ENCODE measurements around the gene TWSG1.
"Not testable (repeated sequence)": the region's sequence is repeated elsewhere in the genome, so short reads cannot be mapped to it uniquely, and the experiment has no call there.

TWSG1 gene

DNA sequence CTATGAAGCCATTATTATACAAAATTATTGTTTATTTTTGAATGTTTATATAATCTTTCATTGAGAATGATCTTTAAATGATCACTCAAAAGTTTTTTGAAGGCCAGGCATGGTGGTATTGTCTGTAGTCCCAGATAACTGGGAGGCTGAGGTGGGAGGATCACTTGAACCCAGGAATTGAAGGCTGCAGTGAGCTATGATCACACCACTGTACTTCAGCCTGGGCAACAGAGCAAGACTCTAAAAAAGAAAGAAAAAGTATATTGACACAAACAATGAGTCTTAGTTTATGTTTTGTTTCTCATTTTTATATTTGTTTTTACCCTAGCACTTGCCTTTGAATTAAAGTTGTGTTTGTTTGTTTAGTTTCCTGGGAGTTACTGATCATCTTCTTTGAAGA lies 2.3 kb downstream of the TWSG1 start:
- DNase-seq, result no peak

DNA sequence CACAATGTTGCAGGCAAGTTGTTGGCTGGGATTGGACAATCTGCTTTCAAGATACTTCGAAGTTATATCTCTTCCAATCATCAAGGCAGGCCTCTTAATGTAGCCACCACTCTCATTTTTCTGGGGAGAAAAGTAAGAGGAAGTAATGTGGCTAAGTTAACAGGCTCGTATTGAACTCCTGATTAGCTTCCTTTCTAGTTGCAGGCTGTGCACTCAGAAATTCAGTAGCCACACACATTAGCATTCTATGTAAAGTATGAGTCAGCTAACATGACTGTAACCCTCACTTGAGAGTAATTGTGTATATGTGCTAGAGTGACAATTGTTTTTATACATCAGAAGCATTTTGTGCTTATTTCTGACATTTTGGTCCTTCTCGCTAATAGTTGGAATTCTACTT lies 3.3 kb downstream of the TWSG1 start:
- DNase-seq, result no peak

DNA sequence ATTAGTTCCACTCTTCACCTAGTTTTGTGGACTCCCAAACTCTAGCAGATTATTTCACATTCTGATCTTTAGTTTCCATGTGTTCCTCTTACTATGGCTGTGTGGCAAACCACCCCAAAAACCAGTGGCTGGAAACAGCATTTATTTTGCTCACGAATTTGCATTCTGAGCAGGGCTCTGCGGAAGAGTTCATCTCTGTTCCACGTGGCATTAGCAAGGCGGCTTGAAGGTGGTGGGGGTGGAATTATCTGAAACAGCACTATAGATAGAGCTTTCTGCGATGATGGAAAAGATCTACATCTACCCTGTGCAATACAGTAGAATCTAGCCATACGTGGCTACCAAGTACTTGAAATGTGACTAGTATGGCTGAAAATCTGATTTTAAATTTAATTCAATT lies 5.9 kb downstream of the TWSG1 start:
- no peak for DNase-seq

DNA sequence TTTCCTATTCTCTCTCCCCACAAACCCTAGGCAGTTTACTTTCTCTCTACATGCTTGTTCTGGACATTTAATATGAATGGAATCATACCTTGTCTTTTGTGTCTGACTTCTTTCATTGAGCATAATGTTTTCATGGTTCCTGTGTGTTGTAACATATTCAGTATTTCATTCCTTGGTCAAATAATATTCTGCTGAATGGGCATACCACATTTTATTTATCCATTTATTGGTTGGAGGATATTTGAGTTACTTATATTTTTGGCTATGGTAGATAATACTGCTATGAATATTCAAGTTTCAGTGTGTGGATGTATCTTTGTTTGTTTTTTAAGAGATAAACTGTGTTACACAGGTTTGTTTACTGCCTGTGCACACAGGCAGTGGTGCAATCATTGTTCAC lies 9.0 kb downstream of the TWSG1 start:
- DNase-seq, result no peak

DNA sequence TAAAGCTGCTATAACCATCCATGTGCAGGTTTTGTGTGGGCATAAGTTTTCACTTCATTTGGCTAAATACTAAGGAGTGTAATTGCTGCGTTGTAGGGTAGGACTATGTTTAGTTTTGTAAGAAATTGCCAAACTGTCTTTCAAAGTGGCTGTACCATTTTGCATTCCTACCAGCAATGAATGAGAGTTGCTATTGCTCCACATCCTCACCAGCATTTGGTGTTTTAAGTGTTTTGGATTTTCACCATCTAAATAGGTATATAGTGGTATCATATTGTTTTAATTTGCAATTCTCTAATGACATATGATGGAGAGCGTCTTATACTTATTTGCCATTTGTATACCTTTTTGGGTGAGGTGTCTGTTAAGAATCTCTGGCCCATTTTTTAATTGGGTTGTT lies 12.2 kb downstream of the TWSG1 start:
- no peak for DNase-seq

DNA sequence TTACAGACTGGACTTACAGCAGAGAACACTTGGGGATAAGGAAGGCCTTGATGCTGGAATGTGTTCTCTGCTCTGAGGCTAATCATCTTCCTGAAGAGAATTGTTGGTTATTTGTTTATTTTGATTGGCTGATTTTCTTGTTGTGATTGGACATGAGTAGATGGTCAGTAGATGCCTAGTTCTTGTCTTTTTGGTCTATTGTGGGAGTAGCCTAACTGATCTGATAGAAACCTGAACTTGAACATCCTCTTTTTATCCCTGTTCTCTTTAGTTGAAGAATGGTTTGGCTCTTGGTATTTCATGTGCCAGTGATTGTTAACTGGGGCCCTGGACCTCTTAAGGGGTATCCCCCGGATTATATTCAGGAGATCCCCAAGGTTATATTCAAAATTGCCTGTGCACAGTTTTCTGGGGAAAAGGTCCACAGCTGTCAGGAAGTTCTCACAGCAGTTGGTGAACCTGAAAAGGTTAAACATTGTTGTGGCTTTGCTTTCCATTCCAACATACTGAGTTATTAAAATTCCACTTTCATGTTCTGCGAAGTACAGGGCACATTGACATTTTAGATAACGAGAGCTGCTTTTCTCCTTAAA lies 13.6 kb downstream of the TWSG1 start:
- DNase-seq, result no peak

DNA sequence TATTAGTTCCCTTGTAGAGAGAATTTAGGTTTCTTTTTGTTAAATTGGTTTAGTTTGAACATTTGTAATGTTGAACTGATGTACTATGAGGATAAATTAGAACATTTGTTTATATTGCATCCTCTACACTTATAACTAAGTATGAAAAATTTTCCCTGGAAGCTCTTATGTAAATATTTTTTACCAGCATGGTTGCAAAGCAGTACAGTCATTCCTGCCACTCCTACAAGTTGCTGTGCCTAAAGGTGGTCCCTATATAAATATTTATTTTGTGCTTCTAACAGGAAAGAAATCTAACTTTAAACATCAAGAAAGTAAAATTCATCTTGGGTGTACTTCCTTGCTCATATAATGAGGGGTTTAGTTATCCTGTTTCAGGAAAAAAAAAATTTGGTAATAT lies 14.2 kb downstream of the TWSG1 start:
- no peak for DNase-seq

DNA sequence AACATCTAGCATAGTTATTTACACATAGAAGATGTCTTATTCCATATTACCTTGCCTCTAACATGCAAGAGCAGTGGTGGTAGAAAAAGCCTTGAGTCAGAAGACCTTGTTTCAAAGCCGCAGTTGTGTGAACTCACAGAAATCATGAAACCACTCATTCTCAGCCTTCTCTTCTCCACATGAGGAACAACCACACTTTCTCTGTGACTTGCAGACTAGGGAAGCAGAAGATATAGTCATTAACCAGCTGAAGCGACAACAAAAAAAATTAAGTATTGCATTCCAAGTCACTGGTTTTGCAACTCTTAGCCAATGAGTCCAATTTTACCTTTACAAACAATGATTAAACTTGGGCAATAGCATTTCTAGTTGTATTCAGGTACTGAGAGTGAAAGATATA lies 19.0 kb downstream of the TWSG1 start:
- DNase-seq, result no peak

DNA sequence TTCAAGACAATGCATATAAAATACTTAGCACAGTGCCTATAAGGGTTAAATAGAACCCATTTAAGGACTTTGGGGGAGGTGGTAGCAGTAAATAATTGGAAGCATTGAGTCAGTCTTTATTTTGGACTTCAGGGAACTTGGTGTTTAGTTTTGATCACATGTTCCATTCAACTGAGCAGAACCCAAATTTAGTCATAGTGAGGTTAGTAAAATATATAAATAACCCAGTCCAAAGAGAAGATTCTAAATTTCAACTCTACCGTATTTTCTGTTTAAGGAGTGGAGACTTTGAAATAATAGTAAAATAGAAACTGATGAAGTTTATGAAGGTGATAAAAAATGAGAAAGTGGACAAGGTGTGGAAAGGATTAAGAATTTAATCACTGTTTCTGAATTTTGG lies 19.7 kb downstream of the TWSG1 start:
- DNase-seq, result no peak

DNA sequence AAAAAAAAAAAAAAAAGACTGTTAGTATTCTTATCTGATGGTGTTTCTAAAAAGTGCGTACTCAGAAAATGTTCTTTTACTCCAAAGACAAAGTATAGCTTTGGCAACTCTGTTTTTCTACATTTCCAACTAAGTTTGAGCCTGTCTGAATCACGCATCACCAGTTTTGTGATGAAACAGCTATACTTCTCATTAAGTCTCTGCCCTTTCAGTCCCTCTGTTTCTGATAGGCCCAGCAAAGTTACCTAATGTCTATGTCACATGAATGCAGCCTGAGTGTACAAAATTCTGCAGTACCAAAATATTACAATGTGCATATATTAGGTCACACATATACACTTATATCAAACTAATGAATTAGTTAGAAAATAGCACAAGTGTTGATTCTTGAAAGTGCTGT lies 22.4 kb downstream of the TWSG1 start:
- DNase-seq, result no peak

DNA sequence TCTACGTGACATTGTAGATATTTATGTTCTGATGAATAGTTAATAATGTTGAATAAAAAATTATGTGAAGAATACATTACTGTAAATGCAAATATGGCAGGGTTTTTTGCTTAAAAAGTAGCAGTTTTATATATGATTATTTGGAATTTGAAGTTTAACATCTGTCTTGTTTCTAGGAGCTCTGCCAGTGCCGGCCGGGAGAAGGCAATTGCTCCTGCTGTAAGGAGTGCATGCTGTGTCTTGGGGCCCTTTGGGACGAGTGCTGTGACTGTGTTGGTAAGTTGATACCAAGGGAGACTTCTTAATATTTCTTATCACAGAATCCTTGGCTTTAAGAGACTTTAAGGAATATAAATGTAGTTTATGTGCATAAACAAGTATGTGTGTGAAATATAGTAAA lies 25.2 kb downstream of the TWSG1 start:
- DNase-seq, result no peak

DNA sequence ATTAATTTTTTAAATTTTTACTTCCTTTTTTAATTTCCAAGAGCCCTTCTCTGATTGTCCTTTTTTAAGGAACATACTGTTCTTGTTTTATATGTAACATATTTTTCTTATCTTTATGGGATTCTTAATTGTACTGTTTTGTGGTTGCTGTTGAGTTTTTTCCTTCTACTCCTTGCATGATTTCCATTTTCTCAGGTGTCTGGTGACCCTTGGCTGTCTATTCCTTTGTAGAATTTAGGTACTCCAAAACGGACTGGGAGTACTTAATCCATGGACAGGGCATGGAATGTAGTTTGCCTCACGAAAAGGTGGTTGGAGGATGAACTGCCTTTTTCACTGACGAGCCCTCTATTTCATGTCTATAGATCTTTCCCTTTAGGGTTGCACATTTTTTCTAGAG lies 26.6 kb downstream of the TWSG1 start:
- no peak for DNase-seq

DNA sequence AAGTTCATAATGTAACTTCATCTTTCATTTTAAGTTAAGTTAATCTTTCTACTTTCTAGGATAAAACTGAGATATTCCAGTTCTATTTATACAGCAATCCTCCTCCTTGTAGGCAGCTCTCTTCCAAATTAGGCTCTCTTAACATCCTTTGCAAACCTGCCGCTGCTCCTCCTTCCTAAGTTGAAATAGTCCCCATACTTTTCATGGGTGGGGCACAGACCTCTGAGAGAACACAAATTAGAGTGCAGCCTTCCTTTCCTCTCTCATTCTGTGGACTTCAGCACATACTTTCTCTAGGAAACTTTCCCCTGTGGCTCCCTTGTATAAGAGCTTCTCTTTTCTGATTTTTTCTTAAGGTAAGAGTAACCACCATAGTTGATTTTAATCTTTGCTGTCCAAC lies 28.3 kb downstream of the TWSG1 start:
- DNase-seq, result no peak

DNA sequence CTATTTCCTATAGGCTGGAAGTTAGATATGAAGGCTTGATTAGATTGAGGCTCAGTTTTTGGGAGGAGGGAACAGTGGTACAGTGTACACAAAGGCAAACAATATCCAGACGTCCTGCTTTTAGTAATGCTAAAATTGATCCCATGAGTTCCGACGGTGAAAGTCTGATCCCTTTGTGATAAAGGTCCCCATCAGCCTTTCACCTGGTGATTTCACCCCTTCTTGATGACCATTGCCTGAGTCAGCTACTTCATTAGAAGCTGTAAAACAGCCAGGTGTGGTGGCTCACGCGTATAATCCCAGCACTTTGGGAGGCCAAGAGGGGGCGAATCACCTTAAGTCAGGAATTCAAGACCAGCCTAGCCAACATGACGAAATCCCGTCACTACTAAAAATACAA lies 29.7 kb downstream of the TWSG1 start:
- no peak for DNase-seq

DNA sequence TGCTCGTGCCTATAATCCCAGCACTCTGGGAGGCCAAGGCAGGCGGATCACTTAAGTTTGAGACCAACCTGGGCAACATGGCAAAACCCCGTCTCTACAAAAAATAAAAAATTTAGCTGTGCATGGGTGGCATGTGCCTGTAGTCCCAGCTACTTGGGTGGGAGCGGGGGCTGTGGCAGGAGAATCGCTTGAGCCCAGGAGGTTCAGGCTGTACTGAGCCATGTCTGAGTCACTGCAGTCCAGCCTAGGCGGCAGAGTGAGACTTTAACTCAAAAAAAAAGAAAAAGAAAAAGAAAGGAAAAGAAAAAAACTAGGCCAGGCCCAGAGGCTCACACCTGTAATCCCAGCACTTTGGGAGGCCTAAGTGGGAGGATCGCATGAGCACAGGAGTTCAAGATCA lies 30.8 kb downstream of the TWSG1 start:
- no peak for DNase-seq

DNA sequence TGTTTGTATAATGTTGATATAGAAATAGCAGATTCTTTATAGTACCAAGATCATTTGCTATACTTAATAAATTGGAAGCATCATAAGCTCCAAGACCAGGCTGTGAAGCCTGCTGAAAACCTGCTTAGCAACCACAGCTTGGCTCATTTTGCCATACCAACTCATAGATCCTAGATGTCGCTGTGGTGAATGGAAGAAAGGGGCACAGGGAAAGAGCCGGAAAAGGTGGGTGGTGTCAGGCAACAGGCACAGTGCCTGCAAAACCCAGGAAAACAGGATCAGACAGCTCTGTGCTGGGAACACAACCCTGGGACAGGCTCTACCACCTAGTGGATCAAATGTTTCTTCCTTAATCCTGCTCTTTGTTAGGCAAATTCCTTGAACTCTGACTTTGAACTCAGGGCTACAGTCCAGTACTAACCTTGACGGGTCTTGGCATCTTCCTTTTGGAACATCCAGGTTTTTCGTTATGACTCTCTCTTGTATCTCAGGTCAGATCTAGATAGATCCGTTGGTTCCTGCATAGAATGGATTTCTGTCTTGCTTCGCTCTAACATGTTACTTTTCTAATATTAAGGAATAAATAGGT lies 31.6 kb downstream of the TWSG1 start:
- DNase-seq, result no peak

DNA sequence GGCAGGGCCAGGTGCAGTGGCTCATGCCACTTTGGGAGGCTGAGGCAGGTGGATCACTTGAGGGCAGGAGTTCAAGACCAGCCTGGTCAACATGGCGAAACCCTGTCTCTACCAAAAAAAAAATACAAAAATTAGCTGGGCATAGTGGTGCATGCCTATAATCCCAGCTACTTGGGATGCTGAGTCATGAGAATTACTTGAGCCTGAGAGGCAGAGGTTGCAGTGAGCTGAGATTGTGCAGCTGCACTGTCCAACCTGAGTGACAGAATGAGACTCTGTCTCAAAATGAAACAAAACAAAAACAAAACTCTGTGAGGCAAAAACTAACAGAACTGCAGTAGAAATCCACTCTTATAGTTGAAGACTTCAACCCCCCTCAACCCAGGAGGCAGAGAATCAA lies 38.7 kb downstream of the TWSG1 start:
- not testable (repeated sequence) for DNase-seq

DNA sequence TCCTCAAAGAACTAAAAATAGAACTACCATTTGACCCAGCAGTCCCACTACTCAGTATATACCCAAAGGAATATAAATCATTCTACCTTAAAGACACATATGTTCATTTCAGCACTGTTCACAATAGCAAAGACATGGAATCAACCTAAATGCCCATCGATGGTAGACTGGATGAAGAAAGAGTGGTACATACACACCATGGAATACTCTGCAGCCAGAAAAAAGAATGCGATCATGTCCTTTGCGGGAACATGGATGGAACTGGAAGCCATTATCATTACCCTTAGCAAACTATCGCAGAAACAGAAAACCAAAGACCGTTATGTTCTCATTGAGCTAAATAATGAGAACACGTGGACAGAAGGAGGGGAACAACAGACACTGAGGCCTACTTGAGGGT lies 44.5 kb downstream of the TWSG1 start:
- DNase-seq, result no peak

DNA sequence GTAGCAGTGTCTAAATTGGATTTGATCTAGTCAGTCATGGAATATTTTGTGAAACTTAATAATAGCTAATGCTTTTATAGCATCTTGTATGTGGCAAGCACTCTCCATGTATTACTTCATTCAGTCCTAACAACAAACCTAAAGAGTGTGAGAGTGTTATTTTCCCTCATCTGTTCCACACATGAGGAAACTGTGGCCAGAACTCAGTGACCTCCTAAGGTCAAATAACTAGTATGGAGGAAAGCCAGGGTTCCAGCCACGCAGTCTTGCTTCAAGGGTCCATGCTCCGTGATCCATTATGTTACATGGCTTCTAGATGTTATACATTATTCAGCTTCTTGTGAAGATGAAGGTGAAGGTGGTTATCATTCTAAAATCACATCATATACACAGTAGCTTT lies 45.5 kb downstream of the TWSG1 start:
- no peak for DNase-seq

DNA sequence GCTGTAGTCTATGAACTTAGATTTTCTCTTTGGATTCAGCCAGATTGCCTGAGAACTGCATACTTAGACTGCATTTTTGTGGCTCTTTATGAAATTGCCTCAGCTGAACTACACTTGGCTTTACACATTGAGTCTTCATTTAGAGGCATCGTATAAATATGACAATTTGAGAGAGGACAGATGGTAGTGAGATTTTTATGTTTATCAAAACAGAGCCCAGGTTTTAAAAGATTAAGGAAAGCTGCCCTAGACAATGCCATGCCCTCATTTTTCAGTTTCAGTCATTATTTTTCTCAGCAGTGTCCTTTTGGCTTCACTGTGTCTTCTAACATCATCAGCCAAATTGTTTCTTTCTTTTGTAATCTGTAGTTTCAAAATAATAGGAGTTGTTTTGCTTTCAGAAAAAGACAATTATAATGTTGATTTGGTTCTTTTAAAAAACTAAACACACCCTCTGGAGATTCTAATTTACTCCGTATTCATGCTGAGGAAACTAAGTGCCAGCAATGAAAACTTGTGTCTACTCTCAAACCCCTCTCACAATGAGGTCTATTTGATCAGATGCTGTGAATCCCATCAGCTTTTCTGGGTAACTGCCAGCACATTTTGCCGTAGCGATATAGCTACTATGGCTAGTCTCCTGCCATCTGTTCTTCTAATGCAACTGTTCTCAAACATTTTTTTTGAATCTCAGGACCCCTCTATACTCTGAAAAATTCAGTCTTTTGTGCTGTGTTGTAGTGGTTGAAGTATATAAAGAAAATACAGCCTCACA lies 46.2 kb downstream of the TWSG1 start:
- no peak for DNase-seq

DNA sequence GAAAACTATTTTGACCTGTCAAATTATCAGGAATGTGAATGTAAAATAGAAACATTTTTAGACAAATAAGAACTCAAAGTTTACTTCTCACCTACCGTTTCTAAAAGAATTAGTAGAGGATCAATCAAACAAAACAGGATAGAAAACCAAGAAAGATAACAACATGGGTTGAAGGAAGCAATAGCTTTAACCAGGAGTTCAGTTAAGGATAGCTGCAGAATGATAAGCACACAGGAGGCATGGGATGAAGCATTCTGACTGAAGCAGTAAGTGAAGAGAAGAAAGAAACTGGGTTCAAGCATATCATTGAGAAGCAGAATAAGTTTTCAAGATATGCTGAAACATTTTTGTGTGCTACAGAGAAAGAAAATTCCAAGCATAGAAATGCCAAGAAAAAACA lies 52.3 kb downstream of the TWSG1 start:
- DNase-seq, result no peak

DNA sequence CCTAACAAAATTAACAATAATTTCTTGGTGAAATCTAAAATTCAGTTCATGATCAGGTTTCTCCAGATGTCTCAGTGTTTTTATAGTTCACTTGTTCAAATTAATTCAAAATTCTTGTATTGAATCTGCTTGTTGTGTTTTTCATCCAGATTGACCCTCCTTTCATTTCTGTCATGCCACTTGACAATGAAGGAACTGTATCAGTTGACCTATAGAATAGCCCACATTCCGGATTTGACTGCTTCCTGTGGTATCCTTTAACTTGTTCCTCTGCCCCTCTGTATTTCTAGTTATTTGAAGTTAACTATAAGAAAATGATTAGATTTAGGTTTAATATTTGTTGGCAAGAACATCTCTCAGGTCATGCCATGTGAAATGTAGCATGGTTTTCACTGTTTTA lies 53.3 kb downstream of the TWSG1 start:
- no peak for DNase-seq

DNA sequence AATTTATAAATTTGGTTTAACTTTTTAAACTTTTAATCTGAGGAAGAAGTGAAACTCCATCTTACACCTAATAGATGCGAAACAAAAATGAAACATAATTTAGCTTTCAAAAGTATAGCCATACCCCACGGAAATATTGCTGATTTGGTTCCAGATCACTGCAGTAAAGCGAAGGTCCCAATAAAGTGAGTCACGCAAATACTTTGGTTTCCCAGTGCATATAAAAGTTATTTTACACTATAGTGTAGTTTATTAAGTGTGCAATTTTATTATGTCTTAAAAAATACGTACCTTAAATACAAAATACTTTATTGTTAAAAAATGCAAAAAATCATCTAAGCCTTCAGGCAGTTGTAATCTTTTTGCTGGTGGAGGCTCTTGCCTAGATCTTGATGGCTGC lies 55.1 kb downstream of the TWSG1 start:
- DNase-seq, result no peak

DNA sequence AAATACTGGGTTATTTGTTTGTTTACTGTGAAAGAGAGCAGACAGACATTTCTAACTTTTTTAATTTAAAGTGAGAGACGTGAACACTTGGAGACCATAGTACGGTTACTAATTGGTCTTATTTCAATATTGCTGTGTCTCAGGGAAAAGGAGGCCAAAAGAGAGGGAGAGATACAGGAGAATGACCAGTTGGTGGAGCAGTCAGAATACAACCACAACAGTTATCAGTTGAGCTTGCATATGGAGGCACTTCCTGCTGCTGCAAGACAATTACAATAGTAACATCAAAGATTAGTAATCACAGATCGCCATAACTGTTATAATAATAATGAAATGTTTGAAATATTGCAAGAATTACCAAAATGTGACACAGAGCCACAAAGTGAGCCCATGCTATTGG lies 58.2 kb downstream of the TWSG1 start:
- no peak for DNase-seq

DNA sequence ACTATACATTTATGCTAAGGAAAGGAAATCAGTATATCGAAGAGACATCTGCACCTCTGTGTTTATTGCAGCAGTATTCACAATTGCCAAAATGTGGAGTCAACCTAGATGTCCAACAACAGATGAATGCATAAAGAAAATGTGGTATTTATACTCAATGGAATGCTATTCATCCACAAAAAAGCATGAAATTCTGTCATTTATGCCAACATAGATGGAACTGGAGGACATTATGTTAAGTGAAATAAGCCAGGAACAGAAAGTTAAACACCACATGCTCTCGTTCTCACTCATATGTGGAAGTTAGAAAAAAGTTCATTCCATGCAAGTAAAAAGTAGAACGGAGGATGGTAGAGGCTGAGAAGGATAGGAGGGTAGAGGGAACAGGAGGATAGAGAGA lies 59.5 kb downstream of the TWSG1 start:
- DNase-seq, result no peak
